Measurements from ENCODE around the gene AKAP1.

The AKAP1 gene

DNA sequence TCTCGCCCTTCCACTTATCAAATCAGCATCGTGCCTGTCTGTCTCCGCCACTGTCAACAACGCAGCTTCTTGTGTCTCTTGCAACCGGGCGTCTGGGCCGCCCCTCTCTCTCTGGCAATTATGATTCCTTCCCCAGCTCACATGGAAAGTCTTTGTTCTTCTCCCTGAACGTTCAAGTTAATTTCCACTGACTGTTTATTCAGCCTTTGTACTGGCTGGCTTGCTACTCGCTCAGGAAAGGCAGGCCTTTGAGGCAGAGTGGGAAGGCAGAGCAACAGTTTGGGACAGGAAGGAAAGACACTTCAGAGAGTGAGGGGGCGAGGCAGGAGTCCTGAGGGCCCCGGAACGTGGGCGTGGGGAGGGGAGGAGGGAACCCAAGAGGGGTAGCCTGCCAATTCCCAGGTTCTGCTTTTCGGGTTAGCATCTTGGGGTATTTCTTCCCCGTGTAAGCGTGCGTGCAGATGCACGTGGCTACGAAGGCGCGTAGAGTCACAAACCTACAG is 50.8 kb downstream of the AKAP1 start:
- no peak for DNase-seq

DNA sequence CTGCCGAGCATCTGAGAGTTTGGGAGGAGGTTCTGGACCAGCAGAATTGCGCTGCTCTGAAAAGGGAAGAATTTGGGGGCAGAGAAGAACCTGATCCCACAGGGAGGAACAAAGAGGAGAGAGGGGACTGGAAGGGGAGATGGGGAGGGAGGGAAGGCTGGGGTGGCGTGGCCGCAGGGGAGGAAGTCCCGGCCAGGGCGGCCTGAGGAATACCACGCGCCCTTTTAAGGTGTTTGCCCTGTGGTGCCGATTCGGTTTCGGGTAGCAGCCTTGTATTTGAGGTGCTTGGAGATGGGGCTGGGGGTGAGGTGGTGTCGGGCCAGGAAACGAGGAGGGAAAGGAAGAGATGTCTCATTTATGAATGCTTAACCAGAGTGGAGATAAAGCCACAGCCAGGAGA is 51.3 kb downstream of the AKAP1 start:
- no peak for DNase-seq

DNA sequence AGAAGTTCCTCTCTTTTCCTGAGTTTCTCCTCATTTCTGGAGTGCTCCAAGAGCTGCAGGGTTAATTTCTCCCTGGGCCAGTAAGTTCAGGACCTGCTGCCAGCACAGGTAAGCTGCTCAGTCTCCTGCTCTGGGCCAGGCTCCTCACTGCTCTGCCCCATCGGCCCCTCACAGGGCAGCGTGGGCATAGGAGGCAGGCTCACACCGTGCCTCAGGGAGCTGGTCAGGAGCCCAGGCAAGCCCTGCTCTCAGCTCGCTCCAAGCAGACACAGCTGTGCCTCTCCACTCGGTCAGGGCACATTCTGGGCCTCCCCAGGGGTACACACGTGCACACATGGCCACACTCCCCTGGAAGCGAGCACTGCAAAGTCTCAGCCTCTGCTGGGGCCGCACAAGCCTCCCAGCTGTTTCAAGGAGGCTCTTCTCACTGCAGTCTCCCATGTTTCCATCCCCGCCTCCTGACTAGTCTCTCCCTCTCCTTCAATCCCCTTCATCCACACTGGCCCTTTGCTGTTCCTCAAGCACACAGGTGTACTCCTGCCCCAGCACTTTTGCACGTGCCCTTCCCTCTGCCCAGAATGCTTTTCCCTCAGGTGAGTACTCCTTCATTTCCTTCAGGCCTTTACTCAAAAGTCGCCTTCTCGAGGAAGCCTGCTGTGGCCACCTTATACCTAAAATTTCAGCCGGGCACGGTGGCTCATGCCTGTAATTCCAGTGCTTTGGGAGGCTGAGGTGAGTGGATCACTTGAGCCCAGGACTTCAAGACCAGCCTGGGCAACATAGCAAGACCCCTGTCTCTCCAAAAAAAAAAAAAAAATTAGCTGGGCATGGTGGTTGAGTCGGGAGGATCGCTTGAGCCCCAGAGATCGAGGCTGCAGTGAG is 53.2 kb downstream of the AKAP1 start:
- no peak for DNase-seq

DNA sequence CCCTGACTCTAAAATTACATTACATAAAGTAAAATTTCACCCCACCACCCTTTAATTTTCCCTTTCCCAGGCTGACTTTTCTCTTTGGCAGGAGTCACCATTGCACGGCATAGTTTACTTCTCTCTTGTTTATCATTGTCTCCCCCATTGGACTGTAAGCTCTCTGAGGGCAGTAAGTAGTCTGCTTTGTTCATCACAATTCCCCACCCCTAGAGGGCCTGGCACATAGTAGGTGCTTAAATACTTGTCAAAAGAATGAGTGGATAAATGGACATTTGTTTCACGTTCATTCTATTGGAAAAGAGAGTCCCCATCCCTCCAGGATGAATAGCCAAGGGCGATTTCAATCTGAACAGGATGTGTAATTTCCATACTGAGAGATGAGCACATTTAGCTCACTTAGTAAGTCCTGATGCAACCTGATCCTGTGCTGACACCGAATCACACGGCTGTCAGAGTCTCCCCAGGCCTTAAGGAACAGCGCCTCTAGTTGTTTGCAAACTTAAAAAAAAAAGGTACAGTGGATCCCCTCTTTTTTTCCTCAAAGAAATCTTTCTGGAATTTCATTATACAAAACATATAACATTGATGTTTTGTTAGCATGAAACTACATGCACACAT is 54.0 kb downstream of the AKAP1 start:
- DNase-seq, result peak in 1 of 2 experiments; percentile 36

DNA sequence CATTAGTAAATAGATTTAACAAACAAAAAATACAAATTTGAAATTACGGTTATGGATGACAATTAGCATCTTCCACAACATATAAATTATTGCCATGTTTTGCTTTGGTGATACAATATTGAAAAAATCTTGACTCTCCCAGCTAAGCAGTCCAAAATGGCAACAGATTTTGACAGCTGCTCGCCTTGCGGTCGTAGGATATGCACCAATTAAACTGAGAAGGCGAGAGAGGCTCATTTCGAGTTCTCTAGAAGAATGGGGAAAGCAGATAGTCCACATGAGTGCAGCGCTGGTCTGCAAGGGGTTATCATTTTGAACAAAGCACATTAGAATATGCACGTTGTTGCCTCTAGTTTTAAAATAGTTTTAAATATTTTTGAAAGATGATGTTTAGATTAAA is 55.3 kb downstream of the AKAP1 start:
- DNase-seq, result no peak

DNA sequence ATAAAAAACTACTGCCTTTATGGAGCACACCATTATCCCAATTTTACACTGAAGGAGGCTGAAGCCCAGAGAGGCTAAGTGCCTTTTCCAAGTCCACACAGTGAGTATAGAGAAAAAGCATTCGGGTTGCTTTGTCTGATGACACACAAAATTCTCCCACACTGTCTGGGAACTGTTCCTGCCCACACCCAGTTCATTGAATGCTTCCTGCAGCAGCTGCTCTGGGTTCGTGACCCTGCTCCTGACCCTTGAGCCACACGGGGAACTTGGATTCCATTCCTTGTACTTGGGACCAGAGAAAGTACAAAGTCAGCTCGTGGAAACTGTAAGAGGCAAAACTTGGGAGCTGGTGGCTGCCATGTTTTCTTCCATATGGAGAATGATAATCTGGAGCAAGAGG is 57.9 kb downstream of the AKAP1 start:
- DNase-seq, result no peak

GRCh38 chr17:57143361-57143760 is 58.3 kb downstream of the AKAP1 start:
- DNase-seq, result no peak

GRCh38 chr17:57143919-57144318 is 58.9 kb downstream of the AKAP1 start:
- DNase-seq, result no peak

DNA sequence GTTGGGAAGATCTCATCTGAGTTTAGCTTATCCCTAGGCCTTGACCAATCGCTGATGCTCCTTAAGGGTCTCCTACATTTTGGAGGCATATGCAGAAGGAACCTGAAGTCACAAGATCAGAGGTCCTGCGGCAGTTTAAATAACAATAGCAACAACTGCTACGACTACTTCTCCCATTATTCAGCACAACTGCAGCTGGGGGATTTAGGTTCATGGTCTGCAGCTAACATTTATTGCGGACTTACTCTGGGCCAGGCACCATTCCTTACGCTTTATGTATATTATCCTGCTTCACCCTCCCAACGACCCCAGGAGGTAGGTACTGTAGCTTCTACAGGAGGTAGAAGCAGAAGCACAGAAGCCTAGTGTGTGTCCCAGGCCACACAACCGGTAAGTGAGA is 59.5 kb downstream of the AKAP1 start:
- DNase-seq, result no peak

DNA sequence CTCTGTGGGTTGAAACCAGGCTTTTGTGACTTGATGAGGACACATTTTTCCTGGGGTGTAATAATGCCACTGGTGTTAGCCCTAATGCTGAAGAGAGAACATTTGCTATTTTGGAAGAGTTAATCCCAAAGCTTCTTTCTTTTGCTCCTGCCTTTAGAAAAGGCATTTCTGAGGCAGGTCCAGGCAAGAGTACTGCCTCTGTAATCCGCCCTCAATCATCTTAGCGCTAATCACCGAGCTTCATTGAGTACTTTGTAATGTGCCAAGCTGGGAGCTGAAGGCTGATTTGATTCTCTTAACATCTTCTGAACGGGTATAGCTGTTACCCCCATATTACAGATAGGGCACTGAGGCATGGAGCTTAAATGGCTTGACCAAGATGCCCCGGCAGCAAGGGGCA is 60.3 kb downstream of the AKAP1 start:
- peak in 1 of 2 experiments; percentile 38 for DNase-seq

DNA sequence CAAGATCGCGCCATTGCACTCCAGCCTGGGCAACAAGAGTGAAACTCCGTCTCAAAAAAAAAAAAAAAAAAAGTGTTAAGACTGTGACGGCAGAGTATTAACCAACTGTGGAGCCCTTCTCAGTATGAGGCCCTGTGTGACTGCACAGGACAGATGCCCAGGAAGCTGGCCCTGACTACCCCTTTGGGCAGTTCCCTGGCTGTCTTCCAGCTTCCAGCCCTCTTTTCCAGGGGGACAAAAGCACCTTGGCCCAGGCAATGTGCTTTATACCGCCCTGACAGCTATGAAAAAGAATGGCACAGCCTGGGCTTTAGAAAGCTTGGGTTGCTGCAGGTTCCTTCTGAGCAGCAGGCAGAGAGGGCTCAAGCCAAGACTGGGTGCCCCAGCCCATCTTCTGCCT is 61.2 kb downstream of the AKAP1 start:
- no peak for DNase-seq

GRCh38 chr17:57151798-57152197 is 66.8 kb downstream of the AKAP1 start:
- DNase-seq, result no peak

GRCh38 chr17:57152967-57153528 is 68.0 kb downstream of the AKAP1 start:
- no peak for DNase-seq

DNA sequence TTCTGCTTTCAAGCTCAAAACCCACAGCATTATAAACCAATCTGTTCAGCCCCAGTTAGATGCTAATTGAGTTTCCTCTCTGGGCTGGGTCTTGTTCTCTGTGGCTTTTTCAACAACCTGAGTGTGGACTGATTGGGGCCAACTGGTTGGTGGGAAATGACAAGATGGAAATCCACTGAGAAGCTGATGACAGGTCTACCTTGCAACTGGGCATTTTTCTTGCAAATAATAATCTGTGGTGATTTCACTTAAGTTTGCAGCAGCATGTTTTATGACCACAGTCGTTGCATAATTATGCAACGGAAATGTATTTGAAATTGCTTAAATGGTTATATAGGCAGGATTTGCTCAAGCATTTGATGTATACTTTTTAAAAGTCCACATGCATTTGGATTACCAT is 69.9 kb downstream of the AKAP1 start:
- DNase-seq, result no peak

DNA sequence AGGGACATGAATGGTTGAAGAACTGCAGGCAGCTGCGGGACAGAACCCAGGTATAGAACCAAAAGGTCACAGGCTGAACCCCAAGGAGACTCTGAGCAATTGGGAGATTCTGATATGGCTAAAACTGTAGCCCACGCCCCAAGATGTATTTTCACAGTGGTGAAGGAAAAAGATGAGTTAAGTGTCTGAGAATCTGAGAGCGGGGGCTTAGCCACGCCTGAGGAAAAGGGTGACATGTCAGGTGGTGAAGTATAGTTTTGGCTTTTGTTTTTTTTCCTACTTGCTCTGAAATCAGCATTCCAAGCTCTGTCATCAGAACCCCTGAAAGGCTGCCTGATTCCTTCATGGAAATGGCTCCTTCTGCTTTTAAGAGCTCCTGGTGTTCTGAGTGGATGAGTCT is 73.3 kb downstream of the AKAP1 start:
- DNase-seq, result no peak

GRCh38 chr17:57158795-57159194 is 73.7 kb downstream of the AKAP1 start:
- no peak for DNase-seq

DNA sequence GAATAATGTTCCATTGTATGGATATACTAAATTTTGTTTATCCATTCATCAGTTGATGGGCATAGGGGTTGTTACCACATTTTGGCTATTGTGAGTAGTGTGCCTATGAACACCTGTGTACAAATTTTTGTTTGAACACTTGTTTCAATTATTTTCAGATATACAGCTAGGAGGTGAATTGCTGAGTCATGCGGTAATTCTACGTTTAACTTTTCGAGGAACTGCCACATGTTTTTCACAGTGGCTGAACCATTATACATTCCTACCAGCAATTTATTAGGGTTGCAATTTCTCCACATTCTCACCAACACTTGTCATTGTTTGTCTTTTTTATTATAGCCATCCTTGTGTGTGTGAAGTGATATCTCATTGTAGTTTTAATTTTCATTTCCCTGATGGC is 75.6 kb downstream of the AKAP1 start:
- DNase-seq, result no peak

- DNase-seq, result no peak
Observed at GRCh38 chr17:57164814-57165213, 79.8 kb downstream of the AKAP1 start.

- DNase-seq, result no peak
Observed at GRCh38 chr17:57165754-57166153, 80.7 kb downstream of the AKAP1 start.

DNA sequence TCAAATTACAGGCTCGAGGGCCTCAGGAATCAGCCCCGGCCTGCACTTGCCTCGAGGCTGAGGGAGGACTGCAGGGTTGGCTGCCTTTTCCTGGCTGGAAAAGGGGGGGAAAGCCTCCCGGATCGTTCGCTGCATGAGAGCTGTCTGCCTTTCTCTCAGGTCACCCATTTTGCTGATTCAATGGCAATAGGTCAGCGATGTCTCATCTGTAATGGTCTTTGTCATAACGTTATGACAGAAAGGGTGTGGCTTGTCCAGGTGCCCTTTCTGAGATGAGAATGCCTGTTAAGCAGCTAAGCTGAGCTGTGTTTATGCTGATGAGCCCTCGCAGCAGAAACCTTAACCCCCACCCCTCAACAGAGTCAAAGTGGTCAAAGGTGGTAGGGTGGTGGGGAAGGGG is 81.8 kb downstream of the AKAP1 start:
- no peak for DNase-seq

DNA sequence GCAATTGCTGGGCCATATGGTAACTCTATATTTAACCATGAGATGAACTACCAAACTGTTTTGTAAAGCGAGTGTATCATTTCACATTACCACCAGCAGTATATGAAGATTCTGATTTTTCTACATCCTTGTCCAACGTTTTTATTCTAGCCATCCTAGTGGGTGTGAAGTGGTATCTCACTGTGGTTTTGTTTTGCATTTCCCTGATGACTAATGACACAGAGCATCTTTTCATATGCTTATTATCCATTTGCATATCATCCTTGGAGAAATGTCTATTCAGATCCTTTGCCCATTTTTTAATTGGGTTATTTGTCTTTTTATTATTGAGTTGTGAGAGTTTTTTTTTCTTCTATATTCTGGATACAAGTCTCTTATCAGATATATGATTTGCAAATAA is 83.6 kb downstream of the AKAP1 start:
- no peak for DNase-seq

- no peak for DNase-seq
Observed at GRCh38 chr17:57170866-57171265, 85.8 kb downstream of the AKAP1 start.
